ENCODE results near the gene ZNF555.

Gene ZNF555

GRCh38 chr19:2824129-2824528, 17.1 kb upstream of the ZNF555 start:
- DNase-seq (ENCODE audit: low read depth in 1 of 2, low spot score in 1 of 2): no peak

GRCh38 chr19:2827022-2827421, 14.3 kb upstream of the ZNF555 start:
- no peak for DNase-seq (ENCODE audit: low read depth in 1 of 2, low spot score in 1 of 2)

GRCh38 chr19:2827840-2828489, 13.3 kb upstream of the ZNF555 start:
- DNase-seq (ENCODE audit: low read depth in 1 of 2, low spot score in 1 of 2): no peak

GRCh38 chr19:2834294-2834871, 6.9 kb upstream of the ZNF555 start:
- no peak for DNase-seq (ENCODE audit: low read depth in 1 of 2, low spot score in 1 of 2)

GRCh38 chr19:2837430-2837829, 3.8 kb upstream of the ZNF555 start:
- no peak for DNase-seq (ENCODE audit: low read depth in 1 of 2, low spot score in 1 of 2)

- DNase-seq (ENCODE audit: low read depth in 1 of 2, low spot score in 1 of 2): no peak
Observed at GRCh38 chr19:2841855-2842574, 740 bp downstream of the ZNF555 start.

GRCh38 chr19:2845107-2845506, 3.8 kb downstream of the ZNF555 start:
- no peak for DNase-seq (ENCODE audit: low read depth in 1 of 2, low spot score in 1 of 2)

- DNase-seq (ENCODE audit: low read depth in 1 of 2, low spot score in 1 of 2): no peak
Observed at GRCh38 chr19:2846180-2846894, 5.1 kb downstream of the ZNF555 start.

- DNase-seq (ENCODE audit: low read depth in 1 of 2, low spot score in 1 of 2): no peak
Observed at GRCh38 chr19:2847507-2847906, 6.2 kb downstream of the ZNF555 start.

- no peak for DNase-seq (ENCODE audit: low read depth in 1 of 2, low spot score in 1 of 2)
Observed at GRCh38 chr19:2848616-2849015, 7.3 kb downstream of the ZNF555 start.

GRCh38 chr19:2850256-2850925, 9.1 kb downstream of the ZNF555 start:
- no peak for DNase-seq (ENCODE audit: low read depth in 1 of 2, low spot score in 1 of 2)

GRCh38 chr19:2852598-2852997, 11.3 kb downstream of the ZNF555 start:
- DNase-seq (ENCODE audit: low read depth in 1 of 2, low spot score in 1 of 2): no peak

GRCh38 chr19:2853015-2853606, 11.8 kb downstream of the ZNF555 start:
- no peak for DNase-seq (ENCODE audit: low read depth in 1 of 2, low spot score in 1 of 2)

- no peak for DNase-seq (ENCODE audit: low read depth in 1 of 2, low spot score in 1 of 2)
Observed at GRCh38 chr19:2854849-2855248, 13.6 kb downstream of the ZNF555 start.

- no peak for DNase-seq (ENCODE audit: low read depth in 1 of 2, low spot score in 1 of 2)
Observed at GRCh38 chr19:2856457-2857050, 15.3 kb downstream of the ZNF555 start.

- no peak for DNase-seq (ENCODE audit: low read depth in 1 of 2, low spot score in 1 of 2)
Observed at GRCh38 chr19:2858864-2859263, 17.6 kb downstream of the ZNF555 start.

GRCh38 chr19:2863816-2864215, 22.5 kb downstream of the ZNF555 start:
- DNase-seq (ENCODE audit: low read depth in 1 of 2, low spot score in 1 of 2): no peak

GRCh38 chr19:2865334-2866100, 24.2 kb downstream of the ZNF555 start:
- DNase-seq (ENCODE audit: low read depth in 1 of 2, low spot score in 1 of 2): no peak

- no peak for DNase-seq (ENCODE audit: low read depth in 1 of 2, low spot score in 1 of 2)
Observed at GRCh38 chr19:2866495-2867024, 25.3 kb downstream of the ZNF555 start.

All from stimulated activated CD4-positive, alpha-beta T cell treated with anti-CD3 and anti-CD28 coated beads, Interleukin-15, amount 100 ng/mL, for 1 hour (primary cell).